Right lobe of liver (tissue), 4 donors: ENCODE results near the gene NAALADL2.
"Not testable (repeated sequence)": the region's sequence is repeated elsewhere in the genome, so short reads cannot be mapped to it uniquely, and the experiment has no call there.

Experiments used
- POLR2A ChIP-seq: fragments of 450-650 bp; IDR thresholded peaks from one replicate; pipeline ENCODE4 v1.6.1; 2017; ENCODE audit warnings: antibody characterized with exemption, mild to moderate bottlenecking
- TF ChIP-seq, protein P1 (sequence below), 4 donors: fragments of 200-600 bp in 3 of 4; fragments of 450-650 bp in 1 of 4; IDR thresholded peaks; one replicate each; pipeline versions ENCODE4 v1.5.1 to v1.8.0; 2016 to 2022; ENCODE audit warnings: antibody characterized with exemption in 4 of 4, mild to moderate bottlenecking in 2 of 4
- donor health status: DM: no; HTN: no; CAD: no.
- donor health status: DM: no; HTN: no; CAD: no.
- donor health status: DM: no; HTN: yes; CAD: no.

GRCh38 chr3:175087128-175087527, 228.0 kb downstream of the NAALADL2 start:
- TF ChIP-seq, protein P1, sequence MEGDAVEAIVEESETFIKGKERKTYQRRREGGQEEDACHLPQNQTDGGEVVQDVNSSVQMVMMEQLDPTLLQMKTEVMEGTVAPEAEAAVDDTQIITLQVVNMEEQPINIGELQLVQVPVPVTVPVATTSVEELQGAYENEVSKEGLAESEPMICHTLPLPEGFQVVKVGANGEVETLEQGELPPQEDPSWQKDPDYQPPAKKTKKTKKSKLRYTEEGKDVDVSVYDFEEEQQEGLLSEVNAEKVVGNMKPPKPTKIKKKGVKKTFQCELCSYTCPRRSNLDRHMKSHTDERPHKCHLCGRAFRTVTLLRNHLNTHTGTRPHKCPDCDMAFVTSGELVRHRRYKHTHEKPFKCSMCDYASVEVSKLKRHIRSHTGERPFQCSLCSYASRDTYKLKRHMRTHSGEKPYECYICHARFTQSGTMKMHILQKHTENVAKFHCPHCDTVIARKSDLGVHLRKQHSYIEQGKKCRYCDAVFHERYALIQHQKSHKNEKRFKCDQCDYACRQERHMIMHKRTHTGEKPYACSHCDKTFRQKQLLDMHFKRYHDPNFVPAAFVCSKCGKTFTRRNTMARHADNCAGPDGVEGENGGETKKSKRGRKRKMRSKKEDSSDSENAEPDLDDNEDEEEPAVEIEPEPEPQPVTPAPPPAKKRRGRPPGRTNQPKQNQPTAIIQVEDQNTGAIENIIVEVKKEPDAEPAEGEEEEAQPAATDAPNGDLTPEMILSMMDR (IDR thresholded peaks at IDR 0.05): not testable (repeated sequence)
- TF ChIP-seq POLR2A: not testable (repeated sequence)
